GM18526 (cell line): Measurements from ENCODE around the gene PHAF1.

Source experiments
- POLR2A ChIP-seq: IDR thresholded peaks from 3 replicates; pipeline ENCODE4 v1.6.1; 2011; ENCODE audit not compliant: insufficient read length; ENCODE audit errors: extremely low read depth

The PHAF1 gene

GRCh38 chr16:67116388-67117311 lies 6.9 kb downstream of the PHAF1 start:
- TF ChIP-seq POLR2A, result no peak

- TF ChIP-seq POLR2A, result no peak
Measured at GRCh38 chr16:67117716-67118115, 8.0 kb downstream of the PHAF1 start.

DNA sequence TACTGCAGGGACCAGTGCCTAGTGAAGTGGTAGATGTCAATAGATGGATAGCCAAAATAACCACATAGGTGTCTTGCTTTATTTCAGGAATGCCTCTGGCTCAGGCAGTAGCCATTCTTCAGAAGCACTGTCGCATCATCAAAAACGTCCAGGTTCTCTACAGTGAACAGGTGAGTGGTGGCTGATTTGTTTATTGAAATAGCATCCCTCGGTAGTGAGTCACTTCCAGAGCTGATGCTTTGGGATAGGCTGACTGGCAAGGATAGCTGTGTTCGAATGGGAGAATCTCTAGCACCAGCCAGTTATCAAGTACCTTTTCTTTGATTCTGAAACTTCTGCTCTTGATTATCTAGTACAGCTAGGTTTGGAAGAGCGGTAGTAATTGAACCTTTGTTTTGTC lies 10.3 kb downstream of the PHAF1 start:
- no peak for TF ChIP-seq POLR2A

GRCh38 chr16:67128417-67128816 lies 18.7 kb downstream of the PHAF1 start:
- TF ChIP-seq POLR2A, result no peak

- TF ChIP-seq POLR2A, result no peak
Measured at GRCh38 chr16:67128887-67129286, 19.1 kb downstream of the PHAF1 start.

- no peak for TF ChIP-seq POLR2A
Measured at GRCh38 chr16:67129422-67129821, 19.7 kb downstream of the PHAF1 start.

- no peak for TF ChIP-seq POLR2A
Measured at GRCh38 chr16:67137605-67138004, 27.9 kb downstream of the PHAF1 start.

DNA sequence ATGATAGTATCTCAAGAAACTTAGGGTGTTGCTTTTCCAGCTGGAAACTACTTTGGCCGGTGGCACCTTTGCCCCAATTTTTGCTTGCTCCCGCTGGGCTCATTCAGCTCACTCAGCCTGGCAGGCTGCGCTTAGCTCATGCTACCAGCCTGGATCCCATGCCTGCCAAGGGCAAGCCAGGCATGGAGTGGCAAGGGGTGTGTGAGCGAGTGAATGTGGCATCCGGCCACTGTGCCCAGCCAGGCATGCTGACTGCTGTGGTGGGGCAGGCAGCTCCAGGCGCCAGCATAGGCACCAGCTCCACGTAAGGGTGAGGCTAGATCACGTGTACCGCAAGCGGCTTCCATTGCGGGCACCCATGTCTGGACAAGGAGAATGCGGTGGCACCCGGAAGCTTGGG lies 31.6 kb downstream of the PHAF1 start:
- TF ChIP-seq POLR2A, result no peak

DNA sequence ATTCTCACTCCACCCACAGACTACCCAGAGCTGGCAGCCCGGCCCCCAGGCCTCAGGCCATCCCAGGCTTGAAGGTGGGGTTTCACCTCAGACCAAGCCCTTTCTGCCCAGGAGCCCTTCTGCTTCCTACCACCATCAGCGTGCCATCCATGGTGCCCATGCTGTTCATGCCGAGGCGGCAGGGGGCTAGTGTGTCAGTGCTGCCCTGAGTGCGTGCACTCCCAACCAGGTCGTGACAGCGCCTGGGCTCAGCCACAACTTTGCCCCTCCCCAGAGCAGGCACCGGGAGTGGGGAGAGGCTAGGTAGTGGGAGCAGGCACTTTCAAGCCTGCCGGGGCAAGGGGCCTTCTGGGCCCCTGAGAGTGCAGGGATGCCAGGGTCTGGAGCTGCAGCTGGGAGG lies 32.6 kb downstream of the PHAF1 start:
- TF ChIP-seq POLR2A, result no peak

DNA sequence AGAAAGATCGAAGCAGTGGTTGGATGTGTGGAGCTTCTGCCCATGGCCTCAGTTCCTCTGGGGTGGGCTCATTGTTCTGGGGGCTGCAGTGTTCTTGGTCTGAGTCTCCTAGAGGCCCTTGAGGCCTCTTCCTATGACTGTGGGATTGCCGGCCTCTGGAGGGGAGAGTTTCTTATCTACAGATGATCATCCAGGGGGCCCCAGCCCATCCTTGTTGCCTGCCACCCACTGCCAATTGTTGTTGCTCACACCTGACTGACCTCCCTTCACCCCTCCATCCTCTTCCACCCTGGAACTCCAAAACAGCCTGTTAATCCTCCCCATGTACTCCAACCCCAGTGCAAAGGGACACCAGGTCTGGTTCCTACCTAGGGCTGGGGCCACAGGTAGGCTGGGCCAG lies 35.2 kb downstream of the PHAF1 start:
- no peak for TF ChIP-seq POLR2A

DNA sequence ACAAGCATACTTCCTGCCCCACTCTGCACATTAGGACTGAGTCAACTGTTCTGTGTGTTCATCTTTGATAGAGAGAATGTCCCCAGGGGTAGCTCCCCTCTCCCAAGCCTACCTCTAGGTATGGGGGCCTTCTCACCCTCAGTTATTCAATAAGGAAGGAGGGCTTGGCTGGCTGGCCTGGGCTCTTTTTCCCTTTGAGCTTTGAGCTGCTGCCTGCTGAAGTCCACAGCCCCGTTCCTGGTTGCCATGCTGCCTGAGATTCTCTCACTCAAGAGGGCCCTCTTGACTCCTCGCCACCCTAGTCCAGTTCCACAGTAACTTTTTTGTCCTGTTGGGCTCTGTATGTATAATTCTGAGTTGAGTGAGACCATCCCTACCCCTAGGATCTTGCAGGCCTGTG lies 36.0 kb downstream of the PHAF1 start:
- TF ChIP-seq POLR2A, result no peak

GRCh38 chr16:67146523-67147357 lies 37.0 kb downstream of the PHAF1 start:
- no peak for TF ChIP-seq POLR2A

- TF ChIP-seq POLR2A, result no peak
Measured at GRCh38 chr16:67147437-67148140, 37.8 kb downstream of the PHAF1 start.

DNA sequence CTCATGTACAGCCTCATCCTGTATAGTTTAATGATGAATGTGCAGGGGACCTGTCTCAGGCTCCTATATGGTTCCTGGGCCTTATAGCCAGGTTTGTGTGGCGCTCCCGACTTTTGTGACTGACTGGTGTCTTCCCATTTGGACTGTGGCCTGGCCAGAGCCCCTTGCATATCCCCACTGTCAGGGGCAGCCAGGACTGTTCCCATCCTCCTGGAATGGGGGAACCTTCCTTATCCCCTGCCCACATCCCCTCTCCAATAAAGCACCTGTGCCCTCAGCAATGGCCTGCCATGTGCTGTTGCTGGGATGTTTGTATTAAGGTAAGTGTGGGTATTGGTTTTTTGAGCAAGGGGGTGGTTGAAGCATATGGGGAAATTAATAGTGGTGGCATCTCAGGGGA lies 38.5 kb downstream of the PHAF1 start:
- TF ChIP-seq POLR2A, result no peak

DNA sequence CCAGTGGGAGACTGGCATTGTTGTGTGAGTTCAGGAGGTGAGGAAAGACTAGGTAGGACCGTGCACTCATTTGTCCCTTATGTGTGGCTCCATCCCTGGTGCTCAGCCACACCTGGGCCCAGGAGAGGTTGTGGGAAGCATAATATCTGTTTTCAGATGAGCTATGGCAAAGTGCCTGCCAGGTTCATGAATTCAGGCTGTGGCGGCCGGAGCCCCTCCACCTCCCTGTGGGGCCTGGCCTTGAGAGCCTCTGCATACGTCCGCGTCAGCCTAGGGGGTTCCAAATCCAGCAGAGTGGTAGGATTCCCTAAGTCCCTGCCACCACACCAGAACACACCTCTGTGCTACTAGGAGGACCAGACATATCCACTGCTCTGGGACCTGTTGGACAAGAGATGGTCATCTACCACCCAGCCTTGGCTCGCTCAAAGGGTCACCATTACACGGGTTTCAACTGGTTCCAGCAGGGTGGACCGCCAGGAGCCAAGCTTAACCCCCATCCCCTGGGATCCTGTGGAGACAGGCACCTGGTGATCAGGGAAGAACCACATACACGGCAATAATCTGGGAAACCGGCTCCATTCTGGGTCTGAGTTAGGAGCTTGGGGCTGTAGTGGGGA lies 39.0 kb downstream of the PHAF1 start:
- no peak for TF ChIP-seq POLR2A
